HG02678 (cell line): ENCODE results near the gene PTPN22.
"Not testable (repeated sequence)": the region's sequence is repeated elsewhere in the genome, so short reads cannot be mapped to it uniquely, and the experiment has no call there.

Source experiments
- ATAC-seq: cut with Tn5 transposase; IDR thresholded peaks from one replicate; pipeline ENCODE4 v1.9.1; 2021; ENCODE audit warnings: mild to moderate bottlenecking, moderate library complexity; ENCODE audit not compliant: unreplicated experiment

Gene PTPN22

GRCh38 chr1:113854234-113854633, 17.3 kb downstream of the PTPN22 start:
- no peak for ATAC-seq

DNA sequence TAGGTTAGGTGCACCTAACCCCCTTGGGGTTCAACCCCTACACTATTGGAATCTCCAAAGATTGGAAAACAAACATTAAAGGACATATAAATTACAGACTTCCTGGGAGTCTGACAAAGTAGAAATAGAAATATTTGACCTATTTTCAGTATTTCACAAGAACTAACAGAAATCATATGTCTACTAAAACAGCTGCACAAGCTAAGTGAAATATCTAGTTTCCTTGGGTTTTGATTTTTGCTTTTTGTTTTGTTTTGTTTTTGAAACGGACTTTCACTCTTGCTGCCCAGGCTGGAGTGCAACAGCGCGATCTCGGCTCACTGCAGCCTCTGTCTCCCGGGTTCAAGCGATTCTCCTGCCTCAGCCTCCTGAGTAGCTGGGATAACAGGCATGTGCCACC, 18.8 kb downstream of the PTPN22 start:
- ATAC-seq: not testable (repeated sequence)

GRCh38 chr1:113850127-113850796, 21.2 kb downstream of the PTPN22 start:
- ATAC-seq: no peak

- ATAC-seq: no peak
Measured at GRCh38 chr1:113849072-113849471, 22.4 kb downstream of the PTPN22 start.

DNA sequence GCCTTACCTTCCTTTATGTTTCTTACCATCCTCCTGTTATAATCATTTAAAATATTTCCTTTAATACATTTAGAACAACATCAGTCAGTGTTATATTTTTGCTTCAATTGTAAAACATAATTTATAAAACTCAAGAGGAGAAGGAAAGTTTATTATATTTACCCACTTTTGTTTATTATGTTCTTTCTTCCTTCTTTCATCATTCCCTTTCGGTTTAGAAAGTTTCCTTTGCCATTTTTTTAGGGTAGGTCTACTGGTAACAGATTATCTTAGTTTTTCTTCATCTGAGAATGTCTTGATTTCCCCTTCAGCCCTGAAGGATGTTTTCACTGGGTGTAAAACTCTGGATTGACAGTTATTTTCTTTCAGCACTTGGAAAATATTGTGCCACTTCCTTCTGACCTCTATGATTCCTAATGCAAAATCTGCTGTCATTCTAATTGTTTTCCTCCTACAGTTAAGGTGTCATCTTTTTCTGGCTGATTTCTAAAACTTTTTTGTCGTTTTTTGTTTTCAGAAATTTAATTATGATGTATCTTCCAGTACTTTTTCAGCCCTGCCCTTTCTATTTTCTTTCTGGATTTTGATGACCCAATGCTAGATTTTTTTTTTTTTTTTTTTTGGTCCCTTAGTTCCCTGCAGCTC, 25.0 kb downstream of the PTPN22 start:
- no peak for ATAC-seq

- no peak for ATAC-seq
Measured at GRCh38 chr1:113836534-113836933, 35.0 kb downstream of the PTPN22 start.

GRCh38 chr1:113835686-113836290, 35.7 kb downstream of the PTPN22 start:
- ATAC-seq: no peak

DNA sequence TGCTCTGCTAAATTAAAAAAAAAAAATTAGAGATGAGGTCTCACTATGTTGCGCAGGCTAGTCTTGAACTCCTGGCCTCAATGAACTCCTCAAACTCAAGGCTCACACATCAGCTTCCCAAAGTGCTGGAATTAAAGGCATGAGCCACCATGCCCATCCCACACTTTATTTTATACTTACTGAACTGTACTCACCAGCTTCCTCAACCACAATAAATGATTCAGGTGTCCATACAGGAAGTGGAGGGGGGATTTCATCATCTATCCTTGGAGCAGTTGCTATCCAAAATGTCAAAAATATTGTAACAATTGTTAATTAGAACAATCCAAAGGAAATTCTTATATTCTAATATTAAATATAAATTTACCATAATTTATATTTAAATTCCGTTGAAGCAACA, 36.8 kb downstream of the PTPN22 start:
- no peak for ATAC-seq

- no peak for ATAC-seq
Measured at GRCh38 chr1:113830039-113830438, 41.5 kb downstream of the PTPN22 start.

GRCh38 chr1:113821916-113822315, 49.6 kb downstream of the PTPN22 start:
- no peak for ATAC-seq

DNA sequence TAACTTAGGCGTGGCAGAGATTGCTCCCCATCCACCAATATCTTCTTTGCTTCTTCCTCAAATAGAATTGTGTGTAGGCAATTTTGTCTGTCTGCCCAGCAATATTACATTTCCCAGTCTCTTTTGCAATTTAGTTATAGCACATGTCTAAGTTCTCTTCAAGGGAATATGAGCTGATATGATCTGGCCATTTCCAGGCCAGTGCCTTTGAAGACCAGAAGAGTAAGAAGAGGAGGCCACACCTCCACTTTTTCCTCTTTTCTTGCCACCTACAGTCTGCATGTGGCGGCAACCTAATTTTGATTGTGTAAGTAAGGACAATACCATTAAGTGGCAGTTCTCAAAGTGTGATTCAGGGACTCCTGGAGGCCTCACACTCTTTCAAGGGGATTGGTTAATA, 52.9 kb downstream of the PTPN22 start:
- no peak for ATAC-seq

DNA sequence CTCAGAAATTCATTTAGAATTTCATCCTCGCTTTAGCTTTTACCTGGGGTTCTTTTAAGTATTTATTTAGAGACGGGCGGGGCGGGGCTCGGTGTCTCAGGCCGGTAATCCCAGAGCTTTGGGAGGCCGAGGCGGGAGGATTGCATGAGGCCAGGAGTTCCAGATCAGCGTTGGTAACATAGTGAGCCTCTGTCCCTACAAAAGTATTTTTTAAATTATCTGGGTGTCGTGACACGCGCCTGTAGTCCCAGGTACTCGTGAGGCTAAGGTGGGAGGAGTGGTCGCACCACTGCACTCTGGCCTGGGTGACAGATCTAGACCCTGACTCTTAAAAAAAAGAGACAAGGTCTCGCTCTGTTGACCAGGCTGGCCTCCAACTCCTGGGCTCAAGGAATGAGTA, 58.3 kb downstream of the PTPN22 start:
- ATAC-seq: no peak

DNA sequence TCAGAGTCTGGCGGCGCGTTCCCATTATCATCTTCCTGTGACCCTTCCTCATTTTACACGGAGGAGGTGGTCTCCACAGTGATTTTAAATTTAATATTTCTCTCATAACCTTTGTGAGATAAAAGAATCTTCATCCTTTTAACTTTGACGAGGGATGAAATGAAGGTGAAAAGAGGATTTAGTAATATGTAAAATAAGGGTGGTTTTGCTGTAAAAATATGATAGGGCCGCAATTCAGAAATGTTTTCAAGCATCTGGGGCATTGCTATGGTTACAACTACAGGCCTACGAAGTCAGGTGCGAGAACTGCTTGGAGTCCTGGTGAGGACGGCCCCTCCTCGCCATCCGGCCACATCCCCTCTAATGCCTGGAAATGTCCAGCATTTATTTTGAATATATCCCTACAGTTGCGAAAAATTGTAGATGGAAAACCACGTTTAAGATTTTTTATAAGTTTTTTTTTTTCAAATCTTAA, 58.8 kb downstream of the PTPN22 start:
- no peak for ATAC-seq

DNA sequence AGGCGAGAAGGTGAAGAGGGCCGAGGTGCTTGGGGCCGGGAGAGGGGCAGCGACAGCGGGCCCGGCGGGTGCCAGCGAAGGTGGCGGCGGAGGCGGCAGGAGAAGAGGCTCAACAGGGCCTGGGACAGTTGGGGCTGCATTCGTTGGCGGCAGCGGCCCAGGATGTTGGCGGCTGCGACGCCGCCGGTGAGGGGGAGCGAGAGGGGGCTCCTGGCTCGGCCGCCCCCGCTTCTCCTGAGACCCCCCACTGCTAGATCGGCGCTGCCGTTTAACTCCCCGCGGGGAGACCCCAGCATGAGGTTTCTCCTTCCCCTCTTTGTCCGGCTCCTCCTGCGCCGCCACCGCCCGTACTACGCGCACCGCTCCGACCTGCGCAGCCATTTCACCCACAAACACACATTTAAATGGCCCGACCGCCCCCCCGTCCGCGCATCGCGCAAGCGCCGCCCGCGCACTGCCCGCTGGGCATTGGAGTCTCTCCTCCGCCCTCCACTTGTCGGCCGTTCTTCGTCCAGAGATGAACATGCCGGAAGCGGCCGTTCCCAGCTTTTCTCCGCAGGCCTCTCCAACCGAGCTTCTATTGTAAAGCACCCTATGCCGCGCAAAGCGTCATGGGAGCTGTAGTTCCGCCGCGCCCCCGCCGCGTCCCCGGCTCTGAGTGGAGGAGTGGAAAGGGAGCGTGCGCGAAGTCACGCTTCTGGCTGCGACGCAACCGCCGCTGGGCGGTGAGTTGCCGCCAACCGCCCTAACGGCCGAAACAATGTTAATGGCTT, 59.4 kb downstream of the PTPN22 start, which contains the start of gene RSBN1:
TSS of gene RSBN1 (minus strand) at position 589 of the 773 bp plus-strand sequence. CDS start at position 525, 64 bp downstream.
- peak; percentile 88 for ATAC-seq

- ATAC-seq: peak; percentile 21
Measured at GRCh38 chr1:113811156-113811887, 60.2 kb downstream of the PTPN22 start.

DNA sequence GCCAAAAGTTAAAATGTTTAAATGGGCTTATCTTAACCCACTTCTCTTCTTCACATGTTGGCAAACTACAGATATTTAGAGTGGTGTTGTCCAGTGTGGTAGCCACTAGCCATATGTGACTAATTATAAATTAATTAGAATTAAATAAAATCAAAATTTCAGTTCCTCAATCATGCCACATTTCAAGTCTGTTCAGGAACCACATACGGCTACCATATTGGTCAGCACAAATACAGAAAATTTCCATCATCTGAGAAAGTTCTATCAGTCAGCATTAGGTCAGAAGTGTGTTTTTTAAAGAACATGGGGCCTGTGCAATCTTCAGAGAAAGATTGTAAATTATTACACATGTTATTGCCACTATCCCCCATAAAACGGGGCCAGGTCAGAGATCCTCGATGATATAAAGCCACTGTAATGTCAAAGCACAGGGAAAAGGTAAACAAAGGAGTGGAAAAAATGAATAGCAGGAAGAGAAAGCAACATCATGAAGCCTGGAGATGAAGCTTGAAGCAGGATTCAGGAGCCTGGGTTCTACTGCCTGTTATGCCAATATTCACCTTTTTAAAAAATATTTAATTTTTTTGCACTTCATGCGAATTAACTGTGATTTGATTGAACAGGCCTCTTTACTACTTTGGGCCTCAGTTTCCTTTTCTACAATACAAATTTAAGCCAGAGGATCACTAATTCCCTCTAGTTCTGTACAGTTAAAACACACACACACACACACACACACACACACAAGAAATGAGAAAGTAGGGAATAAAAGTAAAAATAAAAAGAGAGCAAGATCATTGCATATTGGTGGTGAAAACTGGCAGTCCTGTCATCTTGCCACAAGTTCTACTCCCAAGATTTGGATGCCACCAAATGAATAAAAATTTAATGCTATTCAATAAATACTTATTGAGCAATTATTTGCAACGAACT, 61.6 kb downstream of the PTPN22 start:
- ATAC-seq: no peak

- ATAC-seq: no peak
Measured at GRCh38 chr1:113808450-113809195, 62.9 kb downstream of the PTPN22 start.

DNA sequence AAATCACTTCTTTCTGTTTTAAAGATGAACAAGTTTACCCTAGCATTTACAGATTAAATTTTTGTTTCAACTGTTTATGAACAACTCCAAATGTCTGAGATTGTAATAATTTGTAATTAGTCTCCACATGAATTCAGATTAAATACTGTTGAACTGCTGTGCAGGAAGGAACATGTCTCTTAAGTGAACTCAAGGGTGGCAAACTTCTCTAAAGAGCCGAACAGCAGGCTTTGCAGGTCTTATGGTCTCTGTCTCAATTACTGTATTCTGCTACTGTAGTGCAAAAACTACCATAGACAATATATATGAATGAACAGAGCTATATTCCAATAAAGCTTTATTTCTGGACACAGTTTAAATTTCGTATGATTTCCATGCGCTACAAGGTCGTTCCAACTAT, 65.9 kb downstream of the PTPN22 start:
- no peak for ATAC-seq

DNA sequence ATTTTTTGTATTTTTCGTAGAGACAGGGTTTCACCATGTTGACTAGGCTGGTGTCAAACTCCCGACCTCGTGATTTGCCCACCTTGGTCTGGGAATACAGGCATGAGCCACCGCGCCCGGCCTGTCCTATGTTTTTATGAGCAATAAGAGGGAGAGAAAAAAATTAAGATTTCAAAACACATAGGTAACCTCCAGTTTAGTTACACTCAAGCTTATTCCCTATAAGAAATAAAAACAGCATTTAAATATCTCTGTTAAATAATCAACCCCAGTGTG, 66.3 kb downstream of the PTPN22 start:
- ATAC-seq: no peak
